CD14-positive monocyte (primary cell): ENCODE measurements around the gene ZNF79. TPM values are rescaled to one million over a fixed set of nuclear protein-coding genes. Genes with fewer than 3 reads are reported as not detected.

Experiments used
- DNase-seq, 3 donors: peaks; one replicate each; pipeline ENCODE4 v3.0.0-alpha.2; 2011 to 2022
- H2AFZ ChIP-seq: 2 replicates; pipeline ENCODE4 v1.6.0; 2012; ENCODE audit warnings: mild to moderate bottlenecking, low read depth, low read length, inconsistent platforms; ENCODE audit not compliant: insufficient read depth, poor library complexity, severe bottlenecking
- H3K27ac ChIP-seq, 2 donors: 1 replicate in 1 of 2; 2 replicates in 1 of 2; pipeline ENCODE4 v1.5.1; 2012 to 2013; ENCODE audit warnings: low read length in 2 of 2, control low read depth in 1 of 2, inconsistent platforms in 1 of 2, low read depth in 1 of 2, mild to moderate bottlenecking in 1 of 2
- H3K27me3 ChIP-seq, 2 donors: one replicate each; pipeline versions ENCODE4 v1.6.0 to v1.6.1; 2011 to 2013; ENCODE audit warnings: low read length in 2 of 2; ENCODE audit not compliant: control insufficient read depth in 2 of 2, insufficient read depth in 2 of 2
- H3K36me3 ChIP-seq, 2 donors: replicated peaks in 1 of 2; 1 replicate in 1 of 2; 2 replicates in 1 of 2; pipeline versions ENCODE4 v1.5.1 to v1.6.1; 2012 to 2013; ENCODE audit warnings: low read length in 2 of 2, control low read depth in 1 of 2, inconsistent platforms in 1 of 2, mild to moderate bottlenecking in 1 of 2; ENCODE audit not compliant: insufficient read depth in 2 of 2, control insufficient read depth in 1 of 2
- H3K4me1 ChIP-seq, 2 donors: 1 replicate in 1 of 2; 2 replicates in 1 of 2; pipeline versions ENCODE4 v1.5.1 to v1.6.1; 2012 to 2013; ENCODE audit warnings: low read length in 2 of 2, control low read depth in 1 of 2, inconsistent platforms in 1 of 2, mild to moderate bottlenecking in 1 of 2, moderate library complexity in 1 of 2; ENCODE audit not compliant: insufficient read depth in 2 of 2, control insufficient read depth in 1 of 2
- H3K4me2 ChIP-seq: replicated peaks from 2 replicates; pipeline ENCODE3; 2012; ENCODE audit warnings: low read length, moderate library complexity, mild to moderate bottlenecking; ENCODE audit not compliant: poor library complexity, severe bottlenecking; ENCODE audit errors: extremely low read depth
- H3K4me3 ChIP-seq, 3 experiments: fragments of 200-600 bp in 1 of 3; sonication (generic) in 1 of 3; replicated peaks in 1 of 3; 1 replicate in 2 of 3; 2 replicates in 1 of 3; pipeline ENCODE4 v1.5.1; 2011 to 2013; ENCODE audit warnings: low read length in 3 of 3, mild to moderate bottlenecking in 3 of 3, control low read depth in 2 of 3, low read depth in 2 of 3, inconsistent platforms in 1 of 3, moderate library complexity in 1 of 3
- H3K79me2 ChIP-seq: 2 replicates; pipeline ENCODE4 v1.6.0; 2012; ENCODE audit warnings: mild to moderate bottlenecking, control low read depth, inconsistent platforms, low read length, moderate library complexity; ENCODE audit not compliant: insufficient read depth
- H3K9ac ChIP-seq: 2 replicates; pipeline ENCODE4 v1.6.0; 2017; ENCODE audit warnings: low read length, mild to moderate bottlenecking; ENCODE audit not compliant: insufficient read depth, poor library complexity, severe bottlenecking
- H3K9me3 ChIP-seq, 2 donors: replicated peaks in 1 of 2; 1 replicate in 1 of 2; 2 replicates in 1 of 2; pipeline versions ENCODE4 v1.5.1 to v1.6.1; 2012 to 2013; ENCODE audit warnings: low read length in 2 of 2, control low read depth in 1 of 2; ENCODE audit not compliant: control insufficient read depth in 1 of 2, insufficient read depth in 1 of 2
- H4K20me1 ChIP-seq: 2 replicates; pipeline ENCODE4 v1.6.0; 2012; ENCODE audit warnings: mild to moderate bottlenecking, low read length, control low read depth, moderate library complexity; ENCODE audit not compliant: insufficient read depth
- H3K27ac Mint-ChIP-seq, 7 donors: one replicate each; pipeline ENCODE4 v1.8.0; 2020; ENCODE audit warnings: mild to moderate bottlenecking in 7 of 7, mixed read lengths in 7 of 7, moderate library complexity in 6 of 7, inconsistent platforms in 2 of 7
- H3K27me3 Mint-ChIP-seq, 3 donors: one replicate each; pipeline ENCODE4 v1.8.0; 2021 to 2022; ENCODE audit warnings: low read depth in 3 of 3, mild to moderate bottlenecking in 3 of 3, mixed read lengths in 3 of 3, moderate library complexity in 3 of 3, inconsistent platforms in 1 of 3
- H3K36me3 Mint-ChIP-seq, 2 donors: one replicate each; pipeline ENCODE4 v1.8.0; 2020; ENCODE audit warnings: mixed read lengths in 2 of 2, inconsistent platforms in 1 of 2, mild to moderate bottlenecking in 1 of 2
- H3K4me1 Mint-ChIP-seq: one replicate; pipeline ENCODE4 v1.8.0; 2020; ENCODE audit warnings: mild to moderate bottlenecking, mixed read lengths
- H3K4me3 Mint-ChIP-seq, 2 donors: one replicate each; pipeline ENCODE4 v1.8.0; 2020; ENCODE audit warnings: mild to moderate bottlenecking in 2 of 2, mixed read lengths in 2 of 2, moderate library complexity in 1 of 2
- H3K9me3 Mint-ChIP-seq, 7 donors: one replicate each; pipeline ENCODE4 v1.8.0; 2020 to 2022; ENCODE audit warnings: mixed read lengths in 7 of 7, mild to moderate bottlenecking in 6 of 7, moderate library complexity in 6 of 7, inconsistent platforms in 2 of 7
- WGBS: methylation state at CpG from one replicate; pipeline ENCODE4 v1.1.5; 2013; ENCODE audit warnings: missing lambda C conversion rate; ENCODE audit not compliant: insufficient coverage; 5-methylcytosine and 5-hydroxymethylcytosine counted together
- intact Hi-C, 2 donors: fragments of 100-400 bp; cut with micrococcal nuclease; formaldehyde crosslinking; loops; one replicate each; pipeline versions ENCODE4 v1.15.0 to v1.15.1; 2023
- polyA plus RNA-seq, 3 donors: library from polyadenylated mRNA; depleted of rRNA in 1 of 3; unstranded in 2 of 3; stranded (reverse) in 1 of 3; fragments of 300-500 nt in 2 of 3; fragments of >200 nt in 1 of 3; fragmentation: Illumina TruSeq in 2 of 3; gene quantifications; 1 replicate in 2 of 3; 2 replicates in 1 of 3; pipeline ENCODE4 v1.2.3, GENCODE V29; 2012 to 2021
- TF ChIP-seq, protein P1 (sequence below): fragments of 200-600 bp; IDR thresholded peaks from one replicate; pipeline ENCODE4 v1.8.0; 2022; ENCODE audit warnings: antibody characterized with exemption, mild to moderate bottlenecking

The ZNF79 gene
- polyA plus RNA-seq, 3 donors: 1.4 to 3.3 (median 2.0) TPM

DNA sequence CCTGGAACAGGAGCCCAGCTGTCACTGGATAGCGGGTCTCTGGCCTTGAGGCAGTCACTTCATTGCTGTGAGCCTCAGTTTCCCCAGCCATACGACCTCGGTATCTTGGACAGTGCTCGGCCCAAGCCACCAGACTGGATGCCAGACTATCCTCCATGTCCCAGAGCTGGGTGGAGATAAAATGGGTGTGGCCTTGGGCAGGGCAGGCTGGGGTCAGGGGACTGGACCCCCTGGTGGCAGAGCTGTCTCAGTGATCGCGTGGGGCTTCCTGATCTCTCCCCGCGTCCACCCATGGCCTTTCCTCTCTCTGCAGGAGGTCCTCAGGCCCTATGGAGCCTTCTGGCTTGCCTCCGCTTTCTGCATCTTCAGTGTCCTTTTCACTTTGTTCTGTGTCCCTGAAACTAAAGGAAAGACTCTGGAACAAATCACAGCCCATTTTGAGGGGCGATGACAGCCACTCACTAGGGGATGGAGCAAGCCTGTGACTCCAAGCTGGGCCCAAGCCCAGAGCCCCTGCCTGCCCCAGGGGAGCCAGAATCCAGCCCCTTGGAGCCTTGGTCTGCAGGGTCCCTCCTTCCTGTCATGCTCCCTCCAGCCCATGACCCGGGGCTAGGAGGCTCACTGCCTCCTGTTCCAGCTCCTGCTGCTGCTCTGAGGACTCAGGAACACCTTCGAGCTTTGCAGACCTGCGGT is 17.2 kb upstream of the ZNF79 start:
- H3K36me3 Mint-ChIP-seq: peaks cover 6 to 11% of the 10 kb centered on the region in 2 donors
- intact Hi-C loops: no loop called here
- no peak overlapping the region for H3K27ac Mint-ChIP-seq
- H3K4me2 ChIP-seq: no peak overlapping the region
- peaks cover 0 to 2% (median 2%) of the 10 kb centered on the region in 3 donors for H3K27me3 Mint-ChIP-seq
- H3K9me3 Mint-ChIP-seq: no peaks in the 10 kb centered on the region
- TF ChIP-seq, protein P1, sequence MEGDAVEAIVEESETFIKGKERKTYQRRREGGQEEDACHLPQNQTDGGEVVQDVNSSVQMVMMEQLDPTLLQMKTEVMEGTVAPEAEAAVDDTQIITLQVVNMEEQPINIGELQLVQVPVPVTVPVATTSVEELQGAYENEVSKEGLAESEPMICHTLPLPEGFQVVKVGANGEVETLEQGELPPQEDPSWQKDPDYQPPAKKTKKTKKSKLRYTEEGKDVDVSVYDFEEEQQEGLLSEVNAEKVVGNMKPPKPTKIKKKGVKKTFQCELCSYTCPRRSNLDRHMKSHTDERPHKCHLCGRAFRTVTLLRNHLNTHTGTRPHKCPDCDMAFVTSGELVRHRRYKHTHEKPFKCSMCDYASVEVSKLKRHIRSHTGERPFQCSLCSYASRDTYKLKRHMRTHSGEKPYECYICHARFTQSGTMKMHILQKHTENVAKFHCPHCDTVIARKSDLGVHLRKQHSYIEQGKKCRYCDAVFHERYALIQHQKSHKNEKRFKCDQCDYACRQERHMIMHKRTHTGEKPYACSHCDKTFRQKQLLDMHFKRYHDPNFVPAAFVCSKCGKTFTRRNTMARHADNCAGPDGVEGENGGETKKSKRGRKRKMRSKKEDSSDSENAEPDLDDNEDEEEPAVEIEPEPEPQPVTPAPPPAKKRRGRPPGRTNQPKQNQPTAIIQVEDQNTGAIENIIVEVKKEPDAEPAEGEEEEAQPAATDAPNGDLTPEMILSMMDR: no peak
- H3K4me1 Mint-ChIP-seq: peaks cover 14% of the 10 kb centered on the region
- H2AFZ ChIP-seq: no peak overlapping the region
- H3K4me1 ChIP-seq: peaks cover 16 to 17% of the 10 kb centered on the region in 2 donors
- no peak overlapping the region for H3K27ac ChIP-seq
- no peaks in the 10 kb centered on the region for H3K9me3 ChIP-seq
- H4K20me1 ChIP-seq: no peaks in the 10 kb centered on the region
- WGBS: 93% methylated on average over 10 of the region's 13 CpGs
- H3K9ac ChIP-seq: no peak overlapping the region
- DNase-seq: no peak
- no peak overlapping the region for H3K4me3 ChIP-seq
- no peaks in the 10 kb centered on the region for H3K27me3 ChIP-seq
- H3K79me2 ChIP-seq: no peaks in the 10 kb centered on the region
- H3K36me3 ChIP-seq: peaks cover 0 to 4% of the 10 kb centered on the region in 2 donors
- H3K4me3 Mint-ChIP-seq: no peak overlapping the region

DNA sequence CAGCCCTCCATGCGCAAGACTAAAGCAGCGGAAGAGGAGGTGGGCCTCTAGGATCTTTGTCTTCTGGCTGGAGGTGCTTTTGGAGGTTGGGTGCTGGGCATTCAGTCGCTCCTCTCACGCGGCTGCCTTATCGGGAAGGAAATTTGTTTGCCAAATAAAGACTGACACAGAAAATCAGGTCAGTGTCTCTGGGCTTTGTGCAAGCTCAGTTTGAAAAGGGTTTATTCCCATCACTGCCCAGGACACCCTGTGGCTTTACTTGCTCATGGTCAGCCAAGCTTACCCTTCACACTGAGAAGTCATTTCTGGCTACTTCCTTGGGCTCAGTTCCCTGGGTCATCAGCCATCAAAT is 16.7 kb upstream of the ZNF79 start:
- Histone ChIP-seq H2AFZ (no peak overlapping the region), H3K27ac (no peak overlapping the region), H3K79me2 (no peaks in the 10 kb centered on the region), H3K9me3 (no peaks in the 10 kb centered on the region), H3K4me3 (no peak overlapping the region), H3K36me3 (peaks cover 0 to 4% of the 10 kb centered on the region in 2 donors), H4K20me1 (no peaks in the 10 kb centered on the region), H3K27me3 (no peaks in the 10 kb centered on the region), H3K4me2 (no peak overlapping the region), H3K9ac (no peak overlapping the region), H3K4me1 (peaks cover 21 to 22% of the 10 kb centered on the region in 2 donors)
- H3K27ac Mint-ChIP-seq: no peak overlapping the region
- no peaks in the 10 kb centered on the region for H3K9me3 Mint-ChIP-seq
- H3K4me3 Mint-ChIP-seq: no peak overlapping the region
- peaks cover 7 to 11% of the 10 kb centered on the region in 2 donors for H3K36me3 Mint-ChIP-seq
- H3K27me3 Mint-ChIP-seq: peaks cover 0 to 2% (median 2%) of the 10 kb centered on the region in 3 donors
- WGBS: 100% methylated on average over 3 of the region's 6 CpGs
- no peak for DNase-seq
- intact Hi-C loops: no loop called here
- H3K4me1 Mint-ChIP-seq: peaks cover 20% of the 10 kb centered on the region
- TF ChIP-seq, protein P1: no peak
